Sigmoid colon (tissue), 4 donors: ENCODE measurements around the gene SERF2.

ENCODE experiments used
- CTCF ChIP-seq, 4 experiments: fragments of 450-650 bp in 3 of 4; fragments of 200-600 bp in 1 of 4; IDR thresholded peaks; one replicate each; pipeline ENCODE4 v1.5.1; 2016 to 2019; ENCODE audit warnings: antibody characterized with exemption in 4 of 4, mild to moderate bottlenecking in 3 of 4, moderate library complexity in 2 of 4
- EP300 ChIP-seq, 4 donors: sonication (generic); formaldehyde crosslinking; IDR thresholded peaks; one replicate each; pipeline ENCODE4 v1.6.1; 2017; ENCODE audit warnings: antibody characterized with exemption in 4 of 4
- POLR2A ChIP-seq, 2 donors: fragments of 450-650 bp; IDR thresholded peaks; one replicate each; pipeline ENCODE4 v1.6.1; 2016; ENCODE audit warnings: antibody characterized with exemption in 2 of 2, mild to moderate bottlenecking in 2 of 2, moderate library complexity in 2 of 2
- POLR2AphosphoS5 ChIP-seq, 4 donors: sonication (generic); formaldehyde crosslinking; IDR thresholded peaks; one replicate each; pipeline ENCODE4 v1.6.1; 2017; ENCODE audit warnings: antibody characterized with exemption in 4 of 4

GRCh38 chr15:43821505-43821904 lies 29.4 kb downstream of the SERF2 start:
- TF ChIP-seq POLR2A (IDR thresholded peaks at IDR 0.05) (no peak), CTCF (IDR thresholded peaks at IDR 0.05) (no peak), POLR2AphosphoS5 (IDR thresholded peaks at IDR 0.05) (no peak), EP300 (IDR thresholded peaks at IDR 0.05) (no peak)
